ENCODE results near the gene LIMS2.

LIMS2 gene

DNA sequence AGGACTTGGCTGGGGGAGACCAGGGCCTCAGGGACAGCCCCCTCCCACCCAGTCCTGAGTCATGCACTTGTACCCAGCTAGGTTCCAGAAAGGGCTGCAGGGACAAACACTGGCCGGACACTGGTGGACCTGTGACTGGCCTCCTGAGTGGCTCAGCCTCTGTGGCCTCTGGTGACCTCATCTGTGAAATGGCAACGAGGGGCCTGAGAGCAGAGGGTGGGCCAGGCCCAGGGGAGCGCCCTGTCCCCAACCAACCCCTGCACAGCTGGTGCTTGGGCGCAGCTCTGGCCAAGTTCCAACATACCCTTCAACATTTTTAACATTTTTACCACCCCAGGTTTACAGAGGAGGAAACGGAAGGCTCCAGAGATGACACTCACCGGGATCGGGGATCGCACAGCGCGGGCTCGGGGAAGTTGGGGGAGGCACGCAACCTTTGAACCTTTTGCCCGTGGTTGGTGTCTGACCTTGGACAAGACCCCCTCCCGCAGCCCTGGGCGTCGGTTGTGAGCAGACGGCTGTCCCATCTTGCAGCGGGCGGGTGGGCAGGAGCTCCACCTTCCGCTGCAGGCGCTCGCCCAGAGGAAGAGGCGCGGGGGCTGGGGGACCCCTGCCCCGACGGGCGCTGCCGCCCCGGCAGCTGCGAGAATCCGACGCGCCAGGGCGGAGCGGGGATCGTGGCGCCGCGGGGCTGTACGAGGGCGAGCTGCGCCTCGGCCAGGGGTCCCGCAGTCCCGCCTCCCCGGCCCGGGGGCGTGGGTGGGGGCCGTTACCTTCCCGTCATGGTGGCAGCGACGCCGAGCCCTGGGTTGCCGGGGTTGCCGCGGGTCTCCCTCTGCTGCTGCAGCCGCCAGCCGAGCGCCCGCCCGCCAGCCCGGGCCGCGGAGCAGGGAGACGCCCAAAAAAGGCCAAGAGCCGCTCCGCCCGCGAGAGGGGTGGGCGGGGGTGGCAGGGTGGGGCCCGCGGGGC is 805 bp downstream of the LIMS2 start:
- no peak overlapping the region for H3K4me3 ChIP-seq (ENCODE audit: low read depth, low read length)
- TF ChIP-seq CTCF (IDR thresholded peaks at IDR 0.05; ENCODE audit: low read depth, low read length) (no peak), MYC (IDR thresholded peaks at IDR 0.05; ENCODE audit: low read depth, low read length) (no peak), POLR2A (IDR thresholded peaks at IDR 0.05; ENCODE audit: extremely low read depth, insufficient read length) (no peak)
- TF ChIP-seq, protein P1, sequence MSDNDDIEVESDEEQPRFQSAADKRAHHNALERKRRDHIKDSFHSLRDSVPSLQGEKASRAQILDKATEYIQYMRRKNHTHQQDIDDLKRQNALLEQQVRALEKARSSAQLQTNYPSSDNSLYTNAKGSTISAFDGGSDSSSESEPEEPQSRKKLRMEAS (IDR thresholded peaks at IDR 0.05; ENCODE audit: low read depth, low read length), result no peak
- no peak for DNase-seq (ENCODE audit: low read depth)

GRCh38 chr2:127673291-127674069 is 1.9 kb downstream of the LIMS2 start:
- TF ChIP-seq CTCF (IDR thresholded peaks at IDR 0.05; ENCODE audit: low read depth, low read length), result no peak
- no peak for TF ChIP-seq MYC (IDR thresholded peaks at IDR 0.05; ENCODE audit: low read depth, low read length)
- no peak for TF ChIP-seq POLR2A (IDR thresholded peaks at IDR 0.05; ENCODE audit: extremely low read depth, insufficient read length)
- TF ChIP-seq, protein P1 (IDR thresholded peaks at IDR 0.05; ENCODE audit: low read depth, low read length), result no peak
- peak; percentile 19 for DNase-seq (ENCODE audit: low read depth)
- H3K4me3 ChIP-seq (ENCODE audit: low read depth, low read length), result no peak overlapping the region

- H3K4me3 ChIP-seq (ENCODE audit: low read depth, low read length), result no peak overlapping the region
- TF ChIP-seq POLR2A (IDR thresholded peaks at IDR 0.05; ENCODE audit: extremely low read depth, insufficient read length), result no peak
- no peak for TF ChIP-seq MYC (IDR thresholded peaks at IDR 0.05; ENCODE audit: low read depth, low read length)
- TF ChIP-seq CTCF (IDR thresholded peaks at IDR 0.05; ENCODE audit: low read depth, low read length), result no peak
- TF ChIP-seq, protein P1 (IDR thresholded peaks at IDR 0.05; ENCODE audit: low read depth, low read length), result no peak
- no peak for DNase-seq (ENCODE audit: low read depth)
Observed at GRCh38 chr2:127672341-127673224, 2.7 kb downstream of the LIMS2 start.

DNA sequence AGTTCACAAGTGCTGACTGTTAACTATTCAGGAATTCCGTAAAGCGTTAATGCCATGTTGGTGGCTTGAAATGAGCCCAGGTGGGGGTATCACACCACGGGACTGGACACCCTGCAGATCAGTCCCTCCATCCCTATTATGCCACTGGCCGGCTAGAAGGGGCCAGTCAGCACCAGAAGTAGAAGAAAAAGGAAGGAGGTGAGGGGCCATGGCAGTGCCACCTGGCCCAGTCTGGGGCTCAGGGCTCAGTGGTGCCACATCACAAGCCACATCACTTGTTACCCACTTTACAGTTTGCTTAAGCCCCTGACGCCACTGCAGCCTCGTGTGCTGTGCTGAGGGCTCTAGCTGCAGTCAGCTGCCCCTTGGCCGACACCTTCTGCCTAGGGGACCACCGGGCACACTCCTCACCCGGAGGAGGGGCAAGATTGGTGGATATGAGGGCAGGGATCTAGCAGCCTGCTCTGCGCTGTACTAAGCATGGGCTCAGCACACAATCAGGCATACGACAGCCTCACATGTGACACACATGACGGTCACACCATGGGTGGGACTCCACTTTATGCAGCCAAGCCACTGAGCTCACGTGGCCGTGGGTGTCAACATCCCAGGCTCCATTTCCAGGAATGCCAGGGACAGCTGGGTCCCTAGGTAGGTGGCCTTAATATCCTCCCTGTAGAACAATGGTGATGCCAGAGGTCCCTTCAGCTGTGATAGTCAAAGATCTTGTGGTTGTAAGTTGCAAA is 3.6 kb downstream of the LIMS2 start:
- TF ChIP-seq POLR2A (IDR thresholded peaks at IDR 0.05; ENCODE audit: extremely low read depth, insufficient read length) (no peak), MYC (IDR thresholded peaks at IDR 0.05; ENCODE audit: low read depth, low read length) (no peak), CTCF (IDR thresholded peaks at IDR 0.05; ENCODE audit: low read depth, low read length) (no peak)
- TF ChIP-seq, protein P1 (IDR thresholded peaks at IDR 0.05; ENCODE audit: low read depth, low read length), result no peak
- no peak overlapping the region for H3K4me3 ChIP-seq (ENCODE audit: low read depth, low read length)
- no peak for DNase-seq (ENCODE audit: low read depth)

Data from NB4 (cell line).